Activated naive CD4-positive, alpha-beta T cell treated with anti-CD3 and anti-CD28 coated beads, Interleukin-2, amount 50 U/mL, for 72 hours (primary cell): ENCODE data around the gene ERC2. TPM values are rescaled to one million over a fixed set of nuclear protein-coding genes. Genes with fewer than 3 reads are reported as not detected.

Source experiments
- ATAC-seq, 2 donors: fragments of 150-1000 bp; cut with Tn5 transposase; 2 replicates each; pipeline ENCODE4 v1.10.0; 2021; ENCODE audit warnings: mild to moderate bottlenecking in 2 of 2, moderate library complexity in 2 of 2
- DNase-seq, 2 donors: peaks; one replicate each; pipeline ENCODE4 v3.0.0; 2021 to 2022; ENCODE audit warnings: low spot score in 2 of 2
- H3K27ac Mint-ChIP-seq, 2 donors: one replicate each; pipeline ENCODE4 v1.8.0; 2022; ENCODE audit warnings: mild to moderate bottlenecking in 2 of 2, mixed read lengths in 2 of 2
- H3K36me3 Mint-ChIP-seq, 2 donors: one replicate each; pipeline ENCODE4 v1.8.0; 2022; ENCODE audit warnings: mixed read lengths in 2 of 2
- H3K9me3 Mint-ChIP-seq, 2 donors: one replicate each; pipeline ENCODE4 v1.8.0; 2022; ENCODE audit warnings: mixed read lengths in 2 of 2
- total RNA-seq, 2 donors: library from RNA; stranded (reverse); gene quantifications; one replicate each; pipeline ENCODE4 v1.2.3, GENCODE V29; 2022

Gene ERC2
- total RNA-seq, 2 donors from 2014 or later, result 0.58 TPM; not detected in 1

GRCh38 chr3:55910543-55910942, 557.7 kb downstream of the ERC2 start:
- no peak overlapping the region for H3K27ac Mint-ChIP-seq
- H3K9me3 Mint-ChIP-seq, result peaks cover 8 to 10% of the 10 kb centered on the region in 2 donors
- ATAC-seq, result no peak
- H3K36me3 Mint-ChIP-seq, result no peaks in the 10 kb centered on the region
- no peak for DNase-seq

- ATAC-seq (no peak), DNase-seq (no peak)
- Mint-ChIP-seq H3K9me3 (peaks cover 2 to 5% of the 10 kb centered on the region in 2 donors), H3K27ac (no peak overlapping the region), H3K36me3 (no peaks in the 10 kb centered on the region)
Observed at GRCh38 chr3:55909373-55909772, 558.9 kb downstream of the ERC2 start.

- Mint-ChIP-seq H3K9me3 (peaks cover 0 to 4% of the 10 kb centered on the region in 2 donors), H3K27ac (no peak overlapping the region), H3K36me3 (no peaks in the 10 kb centered on the region)
- ATAC-seq (no peak), DNase-seq (no peak)
Observed at GRCh38 chr3:55907616-55908015, 560.7 kb downstream of the ERC2 start.

- Mint-ChIP-seq H3K9me3 (peaks cover 0 to 2% of the 10 kb centered on the region in 2 donors), H3K27ac (no peak overlapping the region), H3K36me3 (no peaks in the 10 kb centered on the region)
- ATAC-seq, result no peak
- DNase-seq, result no peak
Observed at GRCh38 chr3:55906896-55907295, 561.4 kb downstream of the ERC2 start.

GRCh38 chr3:55904716-55905115, 563.6 kb downstream of the ERC2 start:
- no peak overlapping the region for H3K27ac Mint-ChIP-seq
- H3K36me3 Mint-ChIP-seq, result no peaks in the 10 kb centered on the region
- ATAC-seq (no peak), DNase-seq (no peak)
- H3K9me3 Mint-ChIP-seq, result no peaks in the 10 kb centered on the region

GRCh38 chr3:55903680-55904079, 564.6 kb downstream of the ERC2 start:
- Mint-ChIP-seq H3K36me3 (no peaks in the 10 kb centered on the region), H3K9me3 (no peaks in the 10 kb centered on the region), H3K27ac (no peak overlapping the region)
- no peak for DNase-seq
- no peak for ATAC-seq

- Mint-ChIP-seq H3K27ac (no peak overlapping the region), H3K36me3 (no peaks in the 10 kb centered on the region), H3K9me3 (no peaks in the 10 kb centered on the region)
- DNase-seq, result no peak
- ATAC-seq, result no peak
Observed at GRCh38 chr3:55902221-55902900, 565.9 kb downstream of the ERC2 start.

- H3K36me3 Mint-ChIP-seq, result no peaks in the 10 kb centered on the region
- no peak overlapping the region for H3K27ac Mint-ChIP-seq
Observed at GRCh38 chr3:55899887-55900286, 568.4 kb downstream of the ERC2 start.

GRCh38 chr3:55897573-55898224, 570.6 kb downstream of the ERC2 start:
- ATAC-seq (no peak), DNase-seq (no peak)
- Mint-ChIP-seq H3K27ac (no peak overlapping the region), H3K36me3 (no peaks in the 10 kb centered on the region), H3K9me3 (peaks cover 0 to 5% of the 10 kb centered on the region in 2 donors)

More at GRCh38 chr3:55899887-55900286, 568.4 kb downstream of the ERC2 start:
- ATAC-seq, result no peak
- H3K9me3 Mint-ChIP-seq, result no peaks in the 10 kb centered on the region
- no peak for DNase-seq

- ATAC-seq (no peak), DNase-seq (no peak)
- Mint-ChIP-seq H3K36me3 (no peaks in the 10 kb centered on the region), H3K9me3 (peaks cover 0 to 5% of the 10 kb centered on the region in 2 donors), H3K27ac (no peak overlapping the region)
Observed at GRCh38 chr3:55895897-55896566, 572.2 kb downstream of the ERC2 start.

GRCh38 chr3:55894605-55895004, 573.7 kb downstream of the ERC2 start:
- H3K27ac Mint-ChIP-seq, result no peak overlapping the region
- DNase-seq, result no peak

GRCh38 chr3:55893045-55893664, 575.1 kb downstream of the ERC2 start:
- DNase-seq (no peak), ATAC-seq (no peak)
- Mint-ChIP-seq H3K36me3 (no peaks in the 10 kb centered on the region), H3K9me3 (peaks cover 0 to 5% of the 10 kb centered on the region in 2 donors), H3K27ac (no peak overlapping the region)

More at GRCh38 chr3:55894605-55895004, 573.7 kb downstream of the ERC2 start:
- Mint-ChIP-seq H3K36me3 (no peaks in the 10 kb centered on the region), H3K9me3 (peaks cover 0 to 5% of the 10 kb centered on the region in 2 donors)
- no peak for ATAC-seq

GRCh38 chr3:55891106-55891505, 577.2 kb downstream of the ERC2 start:
- no peaks in the 10 kb centered on the region for H3K36me3 Mint-ChIP-seq
- ATAC-seq, result no peak
- H3K27ac Mint-ChIP-seq, result no peak overlapping the region

GRCh38 chr3:55888282-55888885, 579.9 kb downstream of the ERC2 start:
- DNase-seq, result no peak
- Mint-ChIP-seq H3K27ac (no peak overlapping the region), H3K36me3 (no peaks in the 10 kb centered on the region), H3K9me3 (peaks cover 0 to 2% of the 10 kb centered on the region in 2 donors)
- no peak for ATAC-seq

More at GRCh38 chr3:55891106-55891505, 577.2 kb downstream of the ERC2 start:
- DNase-seq, result no peak
- H3K9me3 Mint-ChIP-seq, result peaks cover 0 to 5% of the 10 kb centered on the region in 2 donors

- Mint-ChIP-seq H3K27ac (no peak overlapping the region), H3K36me3 (no peaks in the 10 kb centered on the region), H3K9me3 (no peaks in the 10 kb centered on the region)
- ATAC-seq (no peak), DNase-seq (no peak)
Observed at GRCh38 chr3:55885721-55886120, 582.5 kb downstream of the ERC2 start.

- no peak overlapping the region for H3K27ac Mint-ChIP-seq
- H3K9me3 Mint-ChIP-seq, result no peaks in the 10 kb centered on the region
- DNase-seq (no peak), ATAC-seq (no peak)
- no peaks in the 10 kb centered on the region for H3K36me3 Mint-ChIP-seq
Observed at GRCh38 chr3:55884491-55885285, 583.6 kb downstream of the ERC2 start.
